ENCODE data around the gene MBOAT7.

DNA sequence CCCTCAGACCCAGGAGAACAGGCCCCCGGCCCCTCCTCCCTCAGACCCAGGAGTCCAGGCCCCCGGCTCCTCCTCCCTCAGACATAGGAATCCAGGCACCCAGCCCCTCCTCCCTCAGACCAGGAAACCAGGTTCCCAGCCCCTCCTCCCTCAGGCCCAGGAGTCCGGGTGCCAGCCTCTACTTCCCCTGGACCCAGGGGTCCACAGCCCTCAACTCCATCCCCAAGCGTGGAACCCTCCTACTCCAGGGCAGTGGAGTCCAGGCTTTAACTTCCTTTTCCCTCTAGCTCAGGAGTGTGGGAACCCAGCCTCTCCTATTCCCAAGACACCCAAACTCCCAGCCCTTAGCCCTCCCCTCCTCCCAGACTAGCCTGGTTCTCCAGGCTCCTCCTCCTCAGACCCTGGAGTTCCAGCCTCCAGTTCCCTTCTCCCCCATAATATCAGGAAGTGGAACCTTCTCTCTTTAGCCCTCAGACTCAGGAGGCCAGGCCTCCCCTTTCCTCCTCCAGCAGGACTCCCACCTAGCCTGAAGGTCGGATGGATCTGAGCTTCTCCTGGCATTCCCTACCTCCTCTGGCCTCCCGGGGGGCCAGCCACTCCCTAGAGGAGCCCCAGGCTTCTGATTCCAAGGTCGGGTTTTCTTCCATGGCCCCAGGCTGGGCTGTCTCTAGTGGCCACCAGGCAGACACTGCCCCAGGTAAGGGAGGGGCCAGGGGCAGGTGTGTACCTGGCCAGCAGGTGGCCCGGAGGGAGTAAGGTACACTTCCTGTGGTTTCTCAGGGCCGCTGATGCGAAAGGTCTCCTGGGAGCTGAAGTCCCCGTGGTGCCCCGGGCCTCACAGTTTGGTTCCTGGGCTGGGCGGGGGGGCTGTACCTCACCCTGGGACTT is 16.7 kb downstream of the MBOAT7 start, which contains the start of gene TMC4:
- TF ChIP-seq, protein P1, sequence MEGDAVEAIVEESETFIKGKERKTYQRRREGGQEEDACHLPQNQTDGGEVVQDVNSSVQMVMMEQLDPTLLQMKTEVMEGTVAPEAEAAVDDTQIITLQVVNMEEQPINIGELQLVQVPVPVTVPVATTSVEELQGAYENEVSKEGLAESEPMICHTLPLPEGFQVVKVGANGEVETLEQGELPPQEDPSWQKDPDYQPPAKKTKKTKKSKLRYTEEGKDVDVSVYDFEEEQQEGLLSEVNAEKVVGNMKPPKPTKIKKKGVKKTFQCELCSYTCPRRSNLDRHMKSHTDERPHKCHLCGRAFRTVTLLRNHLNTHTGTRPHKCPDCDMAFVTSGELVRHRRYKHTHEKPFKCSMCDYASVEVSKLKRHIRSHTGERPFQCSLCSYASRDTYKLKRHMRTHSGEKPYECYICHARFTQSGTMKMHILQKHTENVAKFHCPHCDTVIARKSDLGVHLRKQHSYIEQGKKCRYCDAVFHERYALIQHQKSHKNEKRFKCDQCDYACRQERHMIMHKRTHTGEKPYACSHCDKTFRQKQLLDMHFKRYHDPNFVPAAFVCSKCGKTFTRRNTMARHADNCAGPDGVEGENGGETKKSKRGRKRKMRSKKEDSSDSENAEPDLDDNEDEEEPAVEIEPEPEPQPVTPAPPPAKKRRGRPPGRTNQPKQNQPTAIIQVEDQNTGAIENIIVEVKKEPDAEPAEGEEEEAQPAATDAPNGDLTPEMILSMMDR (optimal IDR thresholded peaks at IDR 0.05 in 1 of 3, IDR thresholded peaks at IDR 0.05 in 1 of 3, conservative IDR thresholded peaks at IDR 0.05 in 1 of 3; ENCODE audit: extremely low read depth in 1 of 3, insufficient read depth in 2 of 3, low read length in 3 of 3), result peak; percentile 39 to 42 (median 42)
- no peak for TF ChIP-seq EZH2 (IDR thresholded peaks at IDR 0.05; ENCODE audit: low read length)

Data from keratinocyte (primary cell).